Measurements from ENCODE around the gene GRIN2D. TPM values are rescaled to one million over a fixed set of nuclear protein-coding genes. Genes with fewer than 3 reads are reported as not detected.

GRIN2D gene
- total RNA-seq, 2 donors from 2014 or later: 0.73 to 1.8 TPM

GRCh38 chr19:48418317-48419064 lies 25.0 kb downstream of the GRIN2D start:
- H3K4me3 ChIP-seq: no peak overlapping the region
- H3K4me1 ChIP-seq (replicated peaks): no peaks in the 10 kb centered on the region
- H3K27me3 ChIP-seq (replicated peaks; ENCODE audit: insufficient read depth): no peaks in the 10 kb centered on the region
- no peak overlapping the region for H3K27ac ChIP-seq
- TF ChIP-seq CTCF (IDR thresholded peaks at IDR 0.05) (no peak), POLR2AphosphoS5 (IDR thresholded peaks at IDR 0.05) (no peak), POLR2A (IDR thresholded peaks at IDR 0.05) (no peak)
- no peak for DNase-seq (ENCODE audit: low spot score)
- intact Hi-C loops (cut with DNase I): no loop called here
- H3K36me3 ChIP-seq: no peaks in the 10 kb centered on the region
- WGBS: 85% methylated on average over 6 of the region's 6 CpGs
- H3K9me3 ChIP-seq: no peaks in the 10 kb centered on the region

GRCh38 chr19:48419158-48419920 lies 25.9 kb downstream of the GRIN2D start:
- Histone ChIP-seq H3K36me3 (no peaks in the 10 kb centered on the region), H3K9me3 (no peaks in the 10 kb centered on the region), H3K27ac (no peak overlapping the region), H3K4me3 (no peak overlapping the region), H3K4me1 (replicated peaks) (no peaks in the 10 kb centered on the region), H3K27me3 (replicated peaks; ENCODE audit: insufficient read depth) (no peaks in the 10 kb centered on the region)
- no peak for DNase-seq (ENCODE audit: low spot score)
- intact Hi-C loops (cut with DNase I): no loop called here
- 76% methylated on average over 31 of the region's 31 CpGs for WGBS
- TF ChIP-seq POLR2AphosphoS5 (IDR thresholded peaks at IDR 0.05) (peak; percentile 48), POLR2A (IDR thresholded peaks at IDR 0.05) (no peak)

- Histone ChIP-seq H3K27me3 (replicated peaks; ENCODE audit: insufficient read depth) (no peaks in the 10 kb centered on the region), H3K4me1 (replicated peaks) (no peaks in the 10 kb centered on the region), H3K36me3 (no peaks in the 10 kb centered on the region), H3K27ac (peak overlapping the region in 1 of 2 donors; percentile 11), H3K4me3 (no peak overlapping the region), H3K9me3 (no peaks in the 10 kb centered on the region)
- WGBS: 44% methylated on average over 10 of the region's 16 CpGs
- DNase-seq (ENCODE audit: low spot score): no peak
- TF ChIP-seq CTCF (IDR thresholded peaks at IDR 0.05) (no peak), POLR2AphosphoS5 (IDR thresholded peaks at IDR 0.05) (no peak), POLR2A (IDR thresholded peaks at IDR 0.05) (no peak)
- intact Hi-C loops (cut with DNase I): no loop called here
Measured at GRCh38 chr19:48421548-48421947, 28.1 kb downstream of the GRIN2D start.

- intact Hi-C loops (cut with DNase I): no loop called here
- WGBS: 46% methylated on average over 8 of the region's 8 CpGs
- Histone ChIP-seq H3K36me3 (no peaks in the 10 kb centered on the region), H3K4me3 (no peak overlapping the region), H3K4me1 (replicated peaks) (no peaks in the 10 kb centered on the region), H3K9me3 (no peaks in the 10 kb centered on the region), H3K27me3 (replicated peaks; ENCODE audit: insufficient read depth) (no peaks in the 10 kb centered on the region), H3K27ac (no peak overlapping the region)
- no peak for DNase-seq (ENCODE audit: low spot score)
- TF ChIP-seq CTCF (IDR thresholded peaks at IDR 0.05) (no peak), POLR2A (IDR thresholded peaks at IDR 0.05) (no peak), POLR2AphosphoS5 (IDR thresholded peaks at IDR 0.05) (no peak)
Measured at GRCh38 chr19:48424694-48425219, 31.3 kb downstream of the GRIN2D start.

GRCh38 chr19:48428670-48429069 lies 35.2 kb downstream of the GRIN2D start:
- no peak overlapping the region for H3K4me3 ChIP-seq
- H3K27me3 ChIP-seq (replicated peaks; ENCODE audit: insufficient read depth): no peaks in the 10 kb centered on the region
- H3K9me3 ChIP-seq: no peaks in the 10 kb centered on the region
- no peak for DNase-seq (ENCODE audit: low spot score)
- intact Hi-C loops (cut with DNase I): no loop called here
- TF ChIP-seq CTCF (IDR thresholded peaks at IDR 0.05) (no peak), POLR2AphosphoS5 (IDR thresholded peaks at IDR 0.05) (no peak), POLR2A (IDR thresholded peaks at IDR 0.05) (no peak)
- H3K27ac ChIP-seq: no peak overlapping the region
- 88% methylated on average over 1 of the region's 1 CpG for WGBS
- H3K36me3 ChIP-seq: no peaks in the 10 kb centered on the region
- no peaks in the 10 kb centered on the region for H3K4me1 ChIP-seq (replicated peaks)
